Endodermal cell (in vitro differentiated cells): ENCODE data around the gene ACSL3. TPM values are rescaled to one million over a fixed set of nuclear protein-coding genes. Genes with fewer than 3 reads are reported as not detected.
A peak's percentile ranks its signal among the peaks of the same experiment; 100 is the strongest.

Experiments
- DNase-seq: peaks from one replicate; pipeline ENCODE4 v3.0.0-alpha.2; 2017
- H3K27ac ChIP-seq: 2 replicates; pipeline ENCODE4 v1.5.1; 2013; ENCODE audit warnings: mild to moderate bottlenecking, low read depth, low read length, moderate library complexity
- H3K27me3 ChIP-seq: 2 replicates; pipeline ENCODE4 v1.6.1; 2013; ENCODE audit warnings: mild to moderate bottlenecking, low read length, moderate library complexity; ENCODE audit not compliant: insufficient read depth, control insufficient read depth, poor library complexity, severe bottlenecking
- H3K36me3 ChIP-seq: 2 replicates; pipeline ENCODE4 v1.7.0; 2013; ENCODE audit warnings: mild to moderate bottlenecking, low read length, moderate library complexity; ENCODE audit not compliant: control insufficient read depth, insufficient read depth
- H3K4me1 ChIP-seq: one replicate; pipeline ENCODE4 v1.7.0; 2013; ENCODE audit warnings: low read length; ENCODE audit not compliant: control insufficient read depth, insufficient read depth
- H3K4me3 ChIP-seq: 2 replicates; pipeline ENCODE4 v1.5.1; 2013; ENCODE audit warnings: mild to moderate bottlenecking, low read length, moderate library complexity
- H3K9ac ChIP-seq: 2 replicates; pipeline ENCODE4 v1.6.1; 2013; ENCODE audit warnings: mild to moderate bottlenecking, low read length, moderate library complexity; ENCODE audit not compliant: poor library complexity, severe bottlenecking; ENCODE audit errors: extremely low read depth
- H3K9me3 ChIP-seq: 2 replicates; pipeline ENCODE4 v1.6.1; 2013; ENCODE audit warnings: mild to moderate bottlenecking, low read length, moderate library complexity; ENCODE audit not compliant: control insufficient read depth
- H3K27ac Mint-ChIP-seq: 2 replicates; pipeline ENCODE4 v1.8.0; 2020; ENCODE audit warnings: mixed read lengths
- H3K27me3 Mint-ChIP-seq: 2 replicates; pipeline ENCODE4 v1.8.0; 2021; ENCODE audit warnings: mild to moderate bottlenecking, mixed read lengths; ENCODE audit not compliant: insufficient read depth
- H3K36me3 Mint-ChIP-seq: 2 replicates; pipeline ENCODE4 v1.8.0; 2020; ENCODE audit warnings: low read depth, mixed read lengths
- H3K4me1 Mint-ChIP-seq: 2 replicates; pipeline ENCODE4 v1.8.0; 2020; ENCODE audit warnings: mixed read lengths
- H3K4me3 Mint-ChIP-seq: 2 replicates; pipeline ENCODE4 v1.8.0; 2020; ENCODE audit warnings: mild to moderate bottlenecking, moderate library complexity, mixed read lengths
- H3K9me3 Mint-ChIP-seq: 2 replicates; pipeline ENCODE4 v1.8.0; 2020; ENCODE audit warnings: mild to moderate bottlenecking, mixed read lengths
- WGBS, 2 experiments: methylation state at CpG; one replicate each; pipeline versions ENCODE4 v1.1.5 to v1.1.7; 2013; ENCODE audit warnings: missing lambda C conversion rate in 2 of 2, mixed read lengths in 1 of 2; ENCODE audit not compliant: insufficient coverage in 1 of 2, insufficient read length in 1 of 2; 5-methylcytosine and 5-hydroxymethylcytosine counted together
- total RNA-seq, 2 donors: library from RNA; stranded (reverse); fragmentation: NEBNext Ultra II Directional in 1 of 2; extraction: Animal tissue kit (Norgen Biotek cat#: 25700) in 1 of 2; gene quantifications; 2 replicates in 1 of 2; 3 replicates in 1 of 2; pipeline ENCODE4 v1.2.1, GENCODE V29; 2021
- TF ChIP-seq, protein P1 (sequence below): fragments of 200-600 bp; sonication (generic); conservative IDR thresholded peaks from 2 replicates; pipeline ENCODE4 v1.5.0; 2021; ENCODE audit warnings: antibody characterized with exemption, mild to moderate bottlenecking

Gene ACSL3
- total RNA-seq, 2 donors from 2014 or later = 65.2 to 65.7 TPM

DNA sequence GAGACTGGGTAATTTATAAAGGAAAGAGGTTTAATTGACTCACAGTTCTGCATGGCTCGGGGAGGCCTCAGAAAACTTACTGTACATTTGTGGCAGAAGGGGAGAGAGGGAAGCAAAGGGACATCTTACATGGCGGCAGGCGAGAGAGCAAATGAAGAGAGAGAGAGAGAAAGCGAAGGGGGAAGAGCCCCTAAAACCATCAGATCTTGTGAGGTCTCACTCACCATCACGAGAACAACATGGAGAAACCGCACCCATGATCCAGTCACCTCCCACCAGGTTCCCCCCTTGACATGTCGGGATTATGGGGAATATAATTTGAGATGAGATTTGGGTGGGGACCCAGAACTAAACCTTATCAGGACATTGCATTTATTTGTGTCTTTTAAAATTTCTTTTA lies 75.9 kb downstream of the ACSL3 start:
- H3K9me3 ChIP-seq = peaks cover 23% of the 10 kb centered on the region
- no peak overlapping the region for H3K4me3 Mint-ChIP-seq
- no peak for DNase-seq
- H3K27me3 Mint-ChIP-seq = no peaks in the 10 kb centered on the region
- H3K36me3 ChIP-seq = peaks cover 43% of the 10 kb centered on the region
- H3K9ac ChIP-seq = no peak overlapping the region
- WGBS, 2 experiments = 98 to 100% methylated on average over 4 to 6 of the region's 7 CpGs
- no peak overlapping the region for H3K27ac ChIP-seq
- peaks cover 12% of the 10 kb centered on the region for H3K9me3 Mint-ChIP-seq
- H3K27ac Mint-ChIP-seq = no peak overlapping the region
- H3K4me1 Mint-ChIP-seq = no peaks in the 10 kb centered on the region
- H3K4me3 ChIP-seq = no peak overlapping the region
- TF ChIP-seq, protein P1, sequence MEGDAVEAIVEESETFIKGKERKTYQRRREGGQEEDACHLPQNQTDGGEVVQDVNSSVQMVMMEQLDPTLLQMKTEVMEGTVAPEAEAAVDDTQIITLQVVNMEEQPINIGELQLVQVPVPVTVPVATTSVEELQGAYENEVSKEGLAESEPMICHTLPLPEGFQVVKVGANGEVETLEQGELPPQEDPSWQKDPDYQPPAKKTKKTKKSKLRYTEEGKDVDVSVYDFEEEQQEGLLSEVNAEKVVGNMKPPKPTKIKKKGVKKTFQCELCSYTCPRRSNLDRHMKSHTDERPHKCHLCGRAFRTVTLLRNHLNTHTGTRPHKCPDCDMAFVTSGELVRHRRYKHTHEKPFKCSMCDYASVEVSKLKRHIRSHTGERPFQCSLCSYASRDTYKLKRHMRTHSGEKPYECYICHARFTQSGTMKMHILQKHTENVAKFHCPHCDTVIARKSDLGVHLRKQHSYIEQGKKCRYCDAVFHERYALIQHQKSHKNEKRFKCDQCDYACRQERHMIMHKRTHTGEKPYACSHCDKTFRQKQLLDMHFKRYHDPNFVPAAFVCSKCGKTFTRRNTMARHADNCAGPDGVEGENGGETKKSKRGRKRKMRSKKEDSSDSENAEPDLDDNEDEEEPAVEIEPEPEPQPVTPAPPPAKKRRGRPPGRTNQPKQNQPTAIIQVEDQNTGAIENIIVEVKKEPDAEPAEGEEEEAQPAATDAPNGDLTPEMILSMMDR = no peak
- no peaks in the 10 kb centered on the region for H3K27me3 ChIP-seq
- peaks cover 46% of the 10 kb centered on the region for H3K36me3 Mint-ChIP-seq
- no peaks in the 10 kb centered on the region for H3K4me1 ChIP-seq

DNA sequence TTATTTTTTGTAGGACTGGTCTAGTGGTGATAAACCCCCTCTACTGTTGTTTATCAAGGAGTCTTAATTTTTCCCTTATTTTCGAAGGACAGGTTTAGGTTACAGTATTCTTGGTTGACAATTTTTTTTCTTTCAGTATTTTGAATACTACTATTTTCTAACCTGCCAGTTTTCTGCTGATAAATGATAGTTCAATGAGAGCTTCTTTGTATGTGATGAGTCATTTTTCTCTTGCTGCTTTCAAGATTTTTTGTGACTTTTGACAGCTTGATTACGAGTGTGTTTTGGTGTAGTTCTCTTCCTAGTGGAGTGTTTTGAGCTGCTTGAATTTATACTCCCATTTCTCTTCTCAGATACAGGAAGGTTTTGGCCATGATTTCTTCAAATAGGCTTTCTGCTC lies 77.5 kb downstream of the ACSL3 start:
- H3K4me1 Mint-ChIP-seq = no peaks in the 10 kb centered on the region
- H3K36me3 ChIP-seq = peaks cover 31% of the 10 kb centered on the region
- H3K4me3 Mint-ChIP-seq = no peak overlapping the region
- H3K36me3 Mint-ChIP-seq = peaks cover 40% of the 10 kb centered on the region
- no peak for DNase-seq
- no peak overlapping the region for H3K9ac ChIP-seq
- no peaks in the 10 kb centered on the region for H3K27me3 ChIP-seq
- peaks cover 23% of the 10 kb centered on the region for H3K9me3 ChIP-seq
- H3K27ac Mint-ChIP-seq = no peak overlapping the region
- H3K27me3 Mint-ChIP-seq = no peaks in the 10 kb centered on the region
- no peak overlapping the region for H3K4me3 ChIP-seq
- WGBS, 2 experiments = 82% methylated on average over 1 of the region's 2 CpGs; no CpG with 5 or more reads in 1 of the 2 experiments
- no peak overlapping the region for H3K27ac ChIP-seq
- H3K9me3 Mint-ChIP-seq = peaks cover 12% of the 10 kb centered on the region
- TF ChIP-seq, protein P1 = no peak
- H3K4me1 ChIP-seq = no peaks in the 10 kb centered on the region

DNA sequence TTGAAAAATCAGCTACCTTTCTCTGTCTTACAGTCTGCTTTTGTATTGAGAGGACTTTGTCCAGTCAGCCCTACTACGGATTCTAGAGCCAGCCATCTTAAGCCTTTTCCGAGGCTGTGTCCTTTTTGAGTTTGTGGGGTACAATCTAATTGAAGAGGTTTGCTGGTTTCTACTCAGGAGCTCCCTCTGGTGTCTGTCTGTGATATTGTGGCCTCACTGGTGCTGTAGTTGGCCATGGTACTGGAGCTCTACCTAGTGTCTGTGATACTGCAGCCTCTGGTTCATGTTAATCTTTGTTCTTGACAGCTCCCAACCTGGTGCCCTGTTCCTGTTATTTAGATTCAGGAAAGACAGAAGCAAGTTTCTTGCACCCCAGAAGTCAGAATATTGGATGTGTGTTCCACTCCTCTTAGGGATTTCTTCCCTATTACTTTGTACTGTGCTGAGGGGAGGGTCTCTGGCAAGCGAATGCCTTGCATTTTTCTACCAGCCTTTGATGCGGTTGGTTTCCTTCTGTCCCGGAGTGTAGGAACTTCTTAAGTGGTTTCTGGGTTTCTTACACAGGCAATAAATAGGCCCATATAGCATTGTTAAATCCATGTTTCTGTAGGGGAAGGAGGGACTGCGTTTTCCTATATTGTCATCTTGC lies 78.5 kb downstream of the ACSL3 start:
- no peak overlapping the region for H3K27ac ChIP-seq
- H3K27me3 ChIP-seq = no peaks in the 10 kb centered on the region
- Mint-ChIP-seq H3K4me3 (no peak overlapping the region), H3K4me1 (no peaks in the 10 kb centered on the region), H3K9me3 (peaks cover 12% of the 10 kb centered on the region), H3K27ac (no peak overlapping the region), H3K27me3 (no peaks in the 10 kb centered on the region), H3K36me3 (peaks cover 36% of the 10 kb centered on the region)
- H3K4me3 ChIP-seq = no peak overlapping the region
- 40 to 78% methylated on average over 1 to 6 of the region's 6 CpGs for WGBS, 2 experiments
- peaks cover 21% of the 10 kb centered on the region for H3K36me3 ChIP-seq
- H3K9ac ChIP-seq = no peak overlapping the region
- peak; percentile 95 for DNase-seq
- H3K4me1 ChIP-seq = no peaks in the 10 kb centered on the region
- peaks cover 23% of the 10 kb centered on the region for H3K9me3 ChIP-seq
- TF ChIP-seq, protein P1 = peak; percentile 94
